K562 treated with DMSO at 1 percent for 48 hours (cell line): ENCODE data around the gene PNMA6F. TPM values are rescaled to one million over a fixed set of nuclear protein-coding genes. Genes with fewer than 3 reads are reported as not detected.

ENCODE experiments used
- total RNA-seq: library from RNA; unstranded; fragments of 300-600 nt; gene quantifications from 2 replicates; pipeline ENCODE4 v1.2.3, GENCODE V29; 2022; ENCODE audit warnings: low replicate concordance; ENCODE audit errors: extremely low read depth

The PNMA6F gene
- not detected in 2 replicates for total RNA-seq

GRCh38 chrX:153321381-153322124 lies at the start of gene PNMA6F:
PNMA6F (minus strand) TSS chrX:153321767; CDS start chrX:153320674, 1,093 bp downstream.

GRCh38 chrX:153333821-153334653 lies 12.5 kb upstream of the PNMA6F start, which contains the start of gene ZNF275:
ZNF275 (plus strand) TSS chrX:153334153; CDS start chrX:153336680, 2,527 bp downstream.

Other genes starting within 250 kb of the PNMA6F start
- not detected in 2 replicates for gene PNMA6A, start 249.3 kb downstream of the PNMA6F start, total RNA-seq
- gene MAGEA1, start 142.5 kb downstream of the PNMA6F start, total RNA-seq: not detected in 2 replicates
- gene ZNF275, start 12.4 kb upstream of the PNMA6F start, total RNA-seq: not detected in 2 replicates
- gene PNMA6E, start 79.6 kb upstream of the PNMA6F start, total RNA-seq: not detected in 2 replicates
- gene ZFP92, start 89.7 kb upstream of the PNMA6F start, total RNA-seq: not detected in 2 replicates
- not detected in 2 replicates for gene TREX2, start 124.3 kb upstream of the PNMA6F start, total RNA-seq
- gene HAUS7, start 148.8 kb upstream of the PNMA6F start, total RNA-seq: not detected in 2 replicates
- not detected in 2 replicates for gene BGN, start 173.2 kb upstream of the PNMA6F start, total RNA-seq
- gene ATP2B3, start 195.9 kb upstream of the PNMA6F start, total RNA-seq: not detected in 2 replicates